GM12872 (cell line): ENCODE data around the gene TBL2.
A peak's percentile ranks its signal among the peaks of the same experiment; 100 is the strongest.

Source experiments
- TF ChIP-seq, protein P1 (sequence below): IDR thresholded peaks from 3 replicates; pipeline ENCODE4 v1.5.1; 2011; ENCODE audit warnings: low read depth, mild to moderate bottlenecking, low read length, moderate library complexity; ENCODE audit not compliant: insufficient read depth

TBL2 gene

DNA sequence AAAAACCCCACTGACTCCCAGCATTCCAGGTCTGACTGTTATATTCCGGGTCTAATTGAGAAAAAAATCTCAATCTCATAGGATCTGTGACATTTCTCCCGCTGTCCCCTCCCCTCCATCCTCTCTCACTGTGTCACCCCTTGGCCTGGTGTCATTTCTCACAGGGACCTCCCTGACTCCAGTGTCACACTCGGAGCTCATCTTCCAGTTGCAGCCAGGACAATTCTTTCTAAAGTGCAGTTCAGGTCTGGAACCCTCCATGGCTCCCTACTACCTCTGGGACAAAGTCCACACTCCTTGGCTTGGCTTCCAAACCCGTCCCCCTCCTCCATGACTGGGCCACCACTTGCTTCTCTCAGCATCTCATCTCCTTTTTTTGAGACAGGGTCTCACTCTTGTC is 31.7 kb upstream of the TBL2 start:
- TF ChIP-seq, protein P1, sequence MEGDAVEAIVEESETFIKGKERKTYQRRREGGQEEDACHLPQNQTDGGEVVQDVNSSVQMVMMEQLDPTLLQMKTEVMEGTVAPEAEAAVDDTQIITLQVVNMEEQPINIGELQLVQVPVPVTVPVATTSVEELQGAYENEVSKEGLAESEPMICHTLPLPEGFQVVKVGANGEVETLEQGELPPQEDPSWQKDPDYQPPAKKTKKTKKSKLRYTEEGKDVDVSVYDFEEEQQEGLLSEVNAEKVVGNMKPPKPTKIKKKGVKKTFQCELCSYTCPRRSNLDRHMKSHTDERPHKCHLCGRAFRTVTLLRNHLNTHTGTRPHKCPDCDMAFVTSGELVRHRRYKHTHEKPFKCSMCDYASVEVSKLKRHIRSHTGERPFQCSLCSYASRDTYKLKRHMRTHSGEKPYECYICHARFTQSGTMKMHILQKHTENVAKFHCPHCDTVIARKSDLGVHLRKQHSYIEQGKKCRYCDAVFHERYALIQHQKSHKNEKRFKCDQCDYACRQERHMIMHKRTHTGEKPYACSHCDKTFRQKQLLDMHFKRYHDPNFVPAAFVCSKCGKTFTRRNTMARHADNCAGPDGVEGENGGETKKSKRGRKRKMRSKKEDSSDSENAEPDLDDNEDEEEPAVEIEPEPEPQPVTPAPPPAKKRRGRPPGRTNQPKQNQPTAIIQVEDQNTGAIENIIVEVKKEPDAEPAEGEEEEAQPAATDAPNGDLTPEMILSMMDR: no peak

DNA sequence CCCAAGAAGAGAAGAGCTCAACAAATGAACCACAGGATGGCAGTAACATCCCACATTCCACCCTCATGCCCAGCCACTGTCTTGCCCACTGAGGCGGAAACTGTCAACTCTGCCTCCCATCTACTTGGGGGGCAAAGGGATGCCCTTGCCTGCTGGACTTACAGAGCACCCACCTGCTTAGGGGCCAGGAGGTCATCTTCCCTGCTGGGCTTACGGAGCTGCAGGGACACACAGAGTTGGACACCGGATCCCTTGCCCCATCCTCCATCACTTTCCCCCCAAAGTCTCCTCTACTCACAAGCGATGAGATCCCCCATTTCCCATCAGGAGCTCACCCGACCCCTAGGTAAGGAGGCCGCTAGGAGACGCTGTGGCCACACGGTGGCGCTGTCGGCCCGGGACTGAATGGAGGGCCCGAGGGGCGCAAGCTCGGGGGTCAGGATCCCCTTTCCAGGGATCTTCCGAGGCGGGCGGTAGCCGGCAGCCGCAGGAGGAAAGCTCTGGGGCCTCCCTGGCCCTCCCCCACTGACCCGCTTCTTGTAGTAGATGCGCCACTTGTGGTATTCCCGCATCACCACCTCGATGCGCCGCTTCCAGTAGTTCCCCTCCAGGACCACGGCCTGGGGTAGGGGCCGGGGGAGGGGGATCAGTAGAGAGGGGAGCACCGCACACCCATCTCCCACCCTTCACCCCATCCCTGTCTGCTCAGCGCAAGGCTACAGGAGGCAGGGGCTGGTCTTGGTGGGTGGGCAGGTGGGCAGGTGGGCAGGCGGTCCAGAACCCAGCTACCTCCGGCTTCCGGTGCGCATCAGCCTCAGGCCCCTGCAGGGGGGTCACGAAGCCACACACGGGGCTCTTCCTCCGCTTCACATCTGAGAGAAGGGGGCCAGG is 28.7 kb upstream of the TBL2 start:
- TF ChIP-seq, protein P1: peak; percentile 89

DNA sequence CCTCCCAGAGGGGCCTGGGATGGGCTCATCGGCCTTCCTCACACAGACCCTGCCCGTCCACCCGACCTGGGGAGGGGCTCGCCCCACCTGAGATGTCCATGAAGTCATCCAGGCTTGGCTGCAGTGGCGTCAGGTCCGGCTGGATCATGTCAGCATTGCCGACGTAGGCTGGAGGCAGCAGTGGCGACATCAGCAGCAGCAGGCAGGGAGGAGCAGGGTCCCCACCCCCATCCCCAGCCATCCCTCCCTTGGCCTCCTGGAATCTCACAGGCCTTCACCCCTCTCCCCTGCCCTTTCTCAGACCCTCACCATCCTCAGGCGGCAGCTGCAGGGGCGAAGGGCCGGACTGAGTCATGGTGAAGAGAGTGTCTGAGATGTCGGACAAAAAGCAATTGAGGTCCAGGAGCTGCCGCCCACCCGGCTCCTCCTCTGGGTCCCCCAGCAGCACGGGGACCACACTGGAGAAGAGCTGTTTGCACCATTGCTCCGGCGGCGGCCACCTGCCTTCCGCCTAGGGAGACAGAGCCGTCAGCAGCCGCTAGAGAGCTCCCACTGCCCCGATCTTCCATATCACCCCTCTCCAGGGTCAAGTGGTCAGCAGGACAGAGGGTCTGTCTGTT is 27.3 kb upstream of the TBL2 start:
- TF ChIP-seq, protein P1: no peak

DNA sequence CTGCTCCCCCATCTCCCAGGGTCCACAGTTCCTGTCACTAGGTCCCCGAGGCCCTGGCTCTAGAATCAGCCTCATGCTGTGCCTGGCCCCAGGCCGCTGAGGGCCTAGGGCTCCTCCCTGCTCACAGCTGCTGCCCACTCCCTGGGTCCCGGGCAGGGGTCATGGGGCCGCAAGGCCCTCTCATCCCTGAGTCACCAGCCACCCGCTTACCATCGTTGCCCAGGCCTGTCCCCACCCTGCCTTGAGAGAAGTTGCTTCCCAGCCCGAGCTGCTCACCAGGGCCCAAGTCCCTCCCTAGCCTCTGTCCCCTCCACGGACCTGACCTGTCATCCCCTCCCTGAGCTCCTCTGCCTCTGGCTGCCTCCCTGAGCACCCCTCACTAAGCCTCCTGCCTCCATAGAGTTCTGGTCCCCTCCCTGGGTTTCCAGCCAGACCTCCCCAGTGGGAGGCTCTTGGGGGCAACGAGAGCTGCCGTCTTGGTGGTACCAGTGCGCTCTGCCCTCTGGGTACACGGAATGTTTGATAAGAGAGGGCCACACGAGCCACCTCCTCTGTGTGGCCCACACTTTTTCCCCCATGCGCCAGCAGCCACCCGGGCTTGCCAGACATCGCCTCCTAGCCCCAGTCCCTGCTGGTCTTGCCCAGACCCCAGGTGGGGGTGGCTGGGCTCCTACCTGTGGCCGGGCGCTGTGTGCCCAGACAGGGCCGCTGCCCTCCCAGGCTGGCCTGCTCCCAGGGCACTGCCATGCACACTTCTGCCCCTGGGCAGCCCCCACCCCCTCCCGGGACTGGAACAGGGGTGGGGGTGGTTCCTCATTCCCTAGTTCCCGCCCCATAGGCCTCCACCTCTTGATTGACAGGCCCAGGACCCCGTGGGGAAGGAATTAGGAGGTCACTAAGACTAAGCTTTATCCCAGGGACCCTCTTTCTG is 24.6 kb upstream of the TBL2 start:
- TF ChIP-seq, protein P1: no peak

DNA sequence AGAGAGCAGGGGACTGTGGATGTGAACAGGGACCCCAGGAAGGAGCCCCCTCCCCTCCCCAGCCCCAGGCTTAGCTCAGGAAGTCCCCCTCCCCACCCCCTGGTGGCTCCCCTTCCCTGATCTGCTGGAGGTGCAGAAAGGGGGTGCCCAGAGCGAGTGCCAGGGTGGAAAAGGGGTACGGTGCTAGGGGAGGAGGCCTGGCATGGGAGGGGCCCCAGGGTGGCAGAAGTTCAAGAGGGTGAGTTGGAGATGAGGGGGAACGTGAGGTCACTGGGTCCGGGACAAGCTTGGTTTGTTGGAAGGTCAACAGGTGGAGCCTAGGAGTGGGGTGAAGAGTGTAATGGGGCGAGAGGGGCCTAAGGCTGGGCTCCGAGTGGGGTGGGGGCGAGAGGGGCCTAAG is 21.5 kb upstream of the TBL2 start:
- TF ChIP-seq, protein P1: no peak

DNA sequence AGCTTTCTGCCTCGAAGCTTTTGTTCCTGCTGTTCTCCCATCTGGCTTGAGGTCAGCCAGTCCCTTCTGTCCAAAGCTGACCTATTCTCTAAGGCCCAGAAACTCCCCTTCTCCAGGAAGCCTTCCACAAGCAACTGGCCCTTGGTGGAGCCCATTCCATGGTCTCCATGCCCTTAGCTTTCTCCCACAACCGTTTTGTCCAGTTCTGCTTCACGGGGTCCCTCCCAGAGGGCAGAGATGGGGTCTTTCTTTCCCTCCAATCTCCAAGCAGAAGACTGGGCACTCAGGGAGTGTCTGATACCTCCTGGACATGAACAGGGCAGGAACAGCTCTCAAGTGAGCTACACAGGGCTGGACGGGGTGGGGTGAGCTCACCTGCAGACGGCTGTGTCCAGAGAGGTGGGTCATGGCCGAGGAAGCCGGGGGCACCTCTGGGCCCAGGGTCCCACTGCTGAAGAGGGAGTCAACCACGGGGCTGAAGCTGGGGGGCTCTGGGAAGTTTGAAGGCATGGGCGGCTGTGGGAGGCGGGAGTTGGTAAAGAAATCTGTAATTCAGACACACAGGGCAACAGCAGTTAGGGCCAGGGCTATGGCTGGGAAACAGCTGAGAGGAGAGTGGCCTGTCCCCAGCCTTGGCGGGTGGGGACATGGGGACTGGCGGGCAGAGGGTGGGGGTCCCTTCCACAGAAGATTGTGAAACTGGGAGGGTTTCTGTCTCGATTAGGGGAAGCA is 20.9 kb upstream of the TBL2 start:
- TF ChIP-seq, protein P1: no peak
